Hematopoietic multipotent progenitor cell treated with erythropoietin and hydrocortisone succinate and interleukin-3 and kit ligand, for 4 days (in vitro differentiated cells): Measurements from ENCODE around the gene NPIPB4.
"Not testable (repeated sequence)": the region's sequence is repeated elsewhere in the genome, so short reads cannot be mapped to it uniquely, and the experiment has no call there.

Experiments
- DNase-seq: peaks from one replicate; pipeline ENCODE4 v3.0.0-alpha.2; 2015

NPIPB4 gene

DNA sequence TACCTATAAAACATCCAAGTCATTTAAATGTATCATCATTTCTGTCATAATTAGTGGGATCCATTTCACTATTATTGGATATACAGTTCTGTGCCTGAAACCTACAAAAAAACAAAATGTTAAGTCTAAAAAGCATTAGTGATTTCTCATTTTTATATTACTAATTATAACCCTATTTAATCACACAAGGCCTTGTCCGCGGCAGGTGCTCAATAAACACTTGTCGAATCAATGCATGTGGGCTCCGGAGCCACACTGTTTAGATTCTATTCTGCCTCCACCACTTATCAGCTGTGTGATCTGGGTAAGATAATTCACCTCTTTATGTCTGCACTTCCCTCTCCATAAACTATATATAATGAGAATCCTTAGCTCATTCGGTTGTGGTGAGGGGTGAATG lies at the start of gene NPIPB4:
Gene NPIPB4 (minus strand): TSS at position 101 of the 400 bp plus-strand sequence. CDS start 378 bp downstream, outside the sequence.
- DNase-seq = not testable (repeated sequence)

DNA sequence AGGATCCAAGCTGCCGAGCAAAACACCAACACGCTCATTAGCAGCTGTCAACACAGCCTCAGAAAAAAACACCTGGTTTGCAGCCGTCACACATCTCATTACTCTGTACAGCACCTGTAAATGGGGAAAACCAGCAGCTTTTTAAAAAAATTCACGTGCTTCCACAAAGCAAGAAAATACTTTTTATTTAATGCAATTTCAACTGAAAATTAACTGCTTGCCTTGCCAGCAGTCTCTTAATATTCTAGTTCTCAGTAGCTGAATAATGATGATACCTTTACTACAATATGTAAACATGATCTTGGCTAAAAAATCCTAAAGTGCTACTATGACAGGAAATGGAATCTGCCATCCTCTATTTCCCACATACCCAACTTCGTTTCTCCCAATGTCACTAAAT lies 41.4 kb upstream of the NPIPB4 start:
- DNase-seq = not testable (repeated sequence)

DNA sequence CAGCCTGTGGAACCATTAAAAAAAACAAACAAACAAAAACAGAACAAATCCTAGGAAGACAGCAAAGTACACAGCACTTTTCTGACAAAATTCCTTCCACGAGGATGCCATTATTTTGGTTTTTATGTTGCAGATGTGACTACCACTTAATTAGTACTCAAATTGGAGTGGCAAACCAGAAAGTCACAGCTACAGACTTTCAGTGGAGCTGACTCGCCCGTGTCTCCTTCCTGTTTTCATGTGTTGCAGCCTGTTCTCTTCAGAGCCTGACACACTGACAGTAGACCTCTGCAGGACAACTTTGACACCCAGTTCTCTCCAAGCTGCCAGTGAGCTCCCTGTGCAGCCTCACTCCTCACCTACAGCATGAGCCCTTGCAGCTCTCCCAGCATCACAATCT lies 24.4 kb upstream of the NPIPB4 start:
- peak; percentile 0 for DNase-seq

DNA sequence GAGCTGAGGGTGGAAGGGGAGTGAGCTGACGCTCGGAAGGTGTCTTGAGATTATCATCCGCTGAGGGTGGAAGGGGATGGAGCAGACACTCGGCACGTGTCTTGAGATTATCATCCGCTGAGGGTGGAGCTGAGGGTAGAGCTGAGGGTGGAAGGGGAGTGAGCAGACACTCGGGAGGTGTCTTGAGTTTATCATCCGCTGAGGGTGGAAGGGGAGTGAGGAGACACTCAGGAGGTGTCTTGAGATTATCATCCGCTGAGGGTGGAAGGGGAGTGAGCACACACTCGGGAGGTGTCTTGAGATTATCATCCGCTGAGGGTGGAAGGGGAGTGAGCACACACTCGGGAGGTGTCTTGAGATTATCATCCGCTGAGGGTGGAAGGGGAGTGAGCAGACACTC lies 20.4 kb downstream of the NPIPB4 start:
- DNase-seq = not testable (repeated sequence)

DNA sequence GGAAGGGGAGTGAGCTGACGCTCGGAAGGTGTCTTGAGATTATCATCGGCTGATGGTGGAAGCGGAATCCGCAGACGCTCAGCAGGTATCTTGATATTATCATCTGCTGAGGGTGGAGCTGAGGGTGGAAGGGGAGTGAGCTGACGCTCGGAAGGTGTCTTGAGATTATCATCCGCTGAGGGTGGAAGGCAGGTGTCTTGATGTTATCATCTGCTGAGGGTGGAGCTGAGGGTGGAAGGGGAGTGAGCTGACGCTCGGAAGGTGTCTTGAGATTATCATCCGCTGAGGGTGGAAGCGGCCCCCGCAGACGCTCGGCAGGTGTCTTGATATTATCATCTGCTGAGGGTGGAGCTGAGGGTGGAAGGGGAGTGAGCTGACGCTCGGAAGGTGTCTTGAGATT lies 21.2 kb downstream of the NPIPB4 start:
- DNase-seq = not testable (repeated sequence)

DNA sequence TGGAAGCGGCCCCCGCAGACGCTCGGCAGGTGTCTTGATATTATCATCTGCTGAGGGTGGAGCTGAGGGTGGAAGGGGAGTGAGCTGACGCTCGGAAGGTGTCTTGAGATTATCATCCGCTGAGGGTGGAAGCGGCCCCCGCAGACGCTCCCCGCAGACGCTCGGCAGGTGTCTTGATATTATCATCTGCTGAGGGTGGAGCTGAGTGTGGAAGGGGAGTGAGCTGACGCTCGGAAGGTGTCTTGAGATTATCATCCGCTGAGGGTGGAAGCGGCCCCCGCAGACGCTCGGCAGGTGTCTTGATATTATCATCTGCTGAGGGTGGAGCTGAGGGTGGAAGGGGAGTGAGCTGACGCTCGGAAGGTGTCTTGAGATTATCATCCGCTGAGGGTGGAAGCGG lies 21.8 kb downstream of the NPIPB4 start:
- not testable (repeated sequence) for DNase-seq

DNA sequence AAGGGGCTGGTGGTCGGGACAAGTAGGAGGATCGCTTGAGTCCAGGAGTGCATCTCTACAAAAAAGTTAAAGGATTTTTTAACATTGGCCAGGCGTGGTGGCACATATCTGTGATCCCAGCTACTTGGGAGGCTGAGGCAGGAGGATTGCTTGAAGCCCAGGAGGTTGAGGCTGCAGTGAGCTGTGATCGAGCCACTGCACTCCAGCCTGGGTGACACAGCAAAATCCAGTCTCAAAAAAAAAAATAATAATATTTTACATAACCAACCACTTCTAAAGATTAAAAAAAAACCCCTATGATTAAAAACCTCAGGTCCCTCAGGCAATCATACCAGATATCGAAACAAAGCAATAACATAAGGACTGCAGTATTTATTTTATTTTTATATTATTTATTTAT lies 23.3 kb downstream of the NPIPB4 start:
- DNase-seq = not testable (repeated sequence)

DNA sequence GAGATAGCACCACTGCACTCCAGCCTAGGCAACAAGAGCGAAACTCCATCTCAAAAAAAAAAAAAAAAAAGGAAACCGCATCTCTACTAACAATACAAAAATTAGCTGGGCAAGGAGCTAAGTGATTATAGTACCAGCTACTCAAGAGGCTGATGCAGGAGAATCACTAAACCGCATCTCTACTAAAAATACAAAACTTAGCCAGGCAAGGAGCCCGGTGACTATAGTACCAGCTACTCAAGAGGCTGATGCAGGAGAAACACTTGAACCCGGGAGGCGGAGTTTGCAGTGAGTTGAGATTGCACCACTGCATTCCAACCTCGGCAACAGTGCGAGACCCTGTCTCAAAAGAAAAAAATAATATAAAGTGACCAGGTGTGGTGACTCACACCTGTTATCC lies 27.6 kb downstream of the NPIPB4 start:
- DNase-seq = not testable (repeated sequence)

DNA sequence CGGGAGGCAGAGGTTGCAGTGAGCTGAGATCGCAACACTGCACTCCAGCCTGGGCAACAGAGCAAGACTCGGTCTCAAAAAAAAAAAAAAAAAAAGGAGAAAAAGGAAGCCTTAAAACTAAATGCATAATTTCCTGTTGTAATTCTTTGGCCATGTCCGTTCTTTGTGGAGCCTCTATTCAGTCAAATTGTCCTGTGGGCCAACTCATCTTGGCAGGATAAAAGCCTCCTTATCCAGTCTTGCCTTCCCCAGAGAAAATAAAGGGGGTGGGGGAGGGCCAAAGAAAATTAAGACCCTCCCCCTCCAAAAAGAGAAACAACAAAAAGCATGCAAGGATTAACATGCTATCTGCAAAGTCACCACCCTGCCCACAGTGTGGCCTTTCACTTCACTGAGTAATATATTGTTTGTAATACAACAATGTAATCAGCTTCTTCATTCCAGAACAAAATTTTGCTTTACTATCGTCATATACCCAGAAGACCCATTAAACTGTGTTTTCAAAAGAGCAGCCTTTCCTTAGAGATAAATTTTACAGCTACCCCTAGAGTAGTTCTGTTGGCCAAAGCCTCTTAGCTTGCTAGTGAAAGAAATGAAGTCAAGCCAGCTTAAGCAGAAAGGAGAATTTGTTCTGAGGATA lies 31.4 kb downstream of the NPIPB4 start:
- not testable (repeated sequence) for DNase-seq

DNA sequence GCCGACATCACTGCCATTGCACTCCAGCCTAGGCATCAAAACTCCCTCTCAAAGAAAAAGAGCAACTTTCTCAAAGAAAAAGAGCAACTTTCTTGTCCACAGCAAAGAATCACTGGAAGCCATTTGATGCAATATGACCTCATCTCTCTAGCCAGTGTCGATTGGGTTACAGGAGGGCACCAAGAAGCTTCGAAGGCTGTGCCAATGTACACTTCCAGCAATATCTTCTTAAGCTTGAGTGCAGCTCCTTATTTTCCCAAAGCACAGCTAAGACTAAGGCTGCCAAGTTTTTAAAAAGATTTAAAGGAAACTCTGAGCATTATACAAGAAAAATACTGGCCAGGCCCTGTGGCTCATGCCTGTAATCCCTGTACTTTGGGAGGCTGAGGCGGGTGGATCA lies 32.0 kb downstream of the NPIPB4 start:
- not testable (repeated sequence) for DNase-seq

DNA sequence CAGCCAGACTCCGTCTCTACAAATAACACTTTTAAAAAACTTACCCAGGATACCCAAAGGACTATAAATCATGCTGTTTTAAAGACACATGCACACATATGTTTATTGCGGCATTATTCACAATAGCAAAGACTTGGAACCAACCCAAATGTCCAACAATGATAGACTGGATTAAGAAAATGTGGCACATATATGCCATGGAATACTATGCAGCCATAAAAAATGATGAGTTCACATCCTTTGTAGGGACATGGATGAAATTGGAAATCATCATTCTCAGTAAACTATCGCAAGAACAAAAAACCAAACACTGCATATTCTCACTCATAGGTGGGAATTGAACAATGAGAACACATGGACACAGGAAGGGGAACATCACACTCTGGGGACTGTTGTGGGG lies 34.3 kb downstream of the NPIPB4 start:
- DNase-seq = not testable (repeated sequence)

DNA sequence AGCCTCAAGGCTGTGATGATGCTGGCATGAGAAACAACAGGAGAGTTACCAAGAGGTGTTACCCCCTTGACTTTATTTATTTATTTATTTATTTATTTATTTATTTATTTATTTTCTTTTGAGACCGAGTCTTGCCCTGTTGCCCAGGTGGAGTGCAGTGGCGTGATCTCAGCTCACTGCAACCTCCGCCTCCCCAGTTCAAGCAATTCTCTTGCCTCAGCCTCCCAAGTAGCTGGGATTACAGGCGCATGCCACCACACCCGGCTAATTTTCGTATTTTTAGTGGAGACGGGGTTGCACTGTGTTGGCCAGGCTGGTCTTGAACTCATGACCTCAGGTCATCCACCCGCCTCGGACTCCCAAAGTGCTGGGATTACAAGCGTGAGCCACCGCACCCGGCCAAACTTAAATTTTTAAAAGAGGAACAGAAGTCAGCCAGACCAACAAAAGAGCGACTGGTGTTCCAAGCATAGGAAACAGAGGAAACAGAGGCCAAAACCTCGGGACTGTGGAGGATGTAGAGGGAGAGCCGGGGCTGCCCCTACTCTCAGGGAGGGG lies 36.6 kb downstream of the NPIPB4 start:
- DNase-seq = not testable (repeated sequence)

DNA sequence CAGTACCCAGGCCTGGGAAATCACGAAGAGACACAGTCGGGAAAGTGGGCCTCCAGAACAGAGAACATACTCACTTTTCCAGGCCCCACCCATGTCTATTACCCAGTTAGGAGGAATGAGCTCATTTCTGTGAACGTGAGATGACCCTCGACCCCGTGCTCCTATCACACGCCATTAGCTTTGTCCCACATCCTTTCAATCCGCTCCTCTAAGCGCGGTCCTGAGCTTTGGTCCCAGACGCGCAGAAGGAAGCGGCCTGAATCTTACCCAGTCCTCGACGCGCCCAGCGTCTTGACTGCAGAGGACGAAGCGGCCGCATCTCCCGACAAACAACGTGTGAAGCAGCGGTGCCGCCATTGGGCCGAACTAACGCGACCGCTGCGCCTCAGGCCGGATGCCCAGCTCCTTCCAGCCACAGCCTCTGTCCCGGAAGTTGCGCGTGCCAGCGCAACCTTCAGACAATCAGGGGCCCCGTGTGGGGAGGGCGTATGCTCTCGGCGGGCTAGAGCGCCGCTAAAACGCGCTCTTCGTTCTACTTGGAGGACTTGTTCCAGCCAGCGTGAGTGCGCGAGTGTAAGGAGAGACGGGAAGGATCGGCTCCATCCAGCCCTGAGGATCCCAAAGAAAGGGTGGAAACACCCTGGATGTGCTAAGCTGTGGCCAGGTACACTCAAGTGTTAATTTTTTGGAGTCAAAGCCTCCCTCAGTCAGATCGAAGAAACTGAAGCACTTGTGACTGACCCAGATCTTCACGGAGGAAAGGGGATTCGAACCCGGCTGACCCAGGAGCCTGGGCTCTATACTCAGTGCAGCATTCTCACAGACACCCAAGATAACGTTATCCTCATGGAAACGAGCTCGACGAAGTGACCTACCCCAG lies 37.3 kb downstream of the NPIPB4 start:
- peak; percentile 93 for DNase-seq

DNA sequence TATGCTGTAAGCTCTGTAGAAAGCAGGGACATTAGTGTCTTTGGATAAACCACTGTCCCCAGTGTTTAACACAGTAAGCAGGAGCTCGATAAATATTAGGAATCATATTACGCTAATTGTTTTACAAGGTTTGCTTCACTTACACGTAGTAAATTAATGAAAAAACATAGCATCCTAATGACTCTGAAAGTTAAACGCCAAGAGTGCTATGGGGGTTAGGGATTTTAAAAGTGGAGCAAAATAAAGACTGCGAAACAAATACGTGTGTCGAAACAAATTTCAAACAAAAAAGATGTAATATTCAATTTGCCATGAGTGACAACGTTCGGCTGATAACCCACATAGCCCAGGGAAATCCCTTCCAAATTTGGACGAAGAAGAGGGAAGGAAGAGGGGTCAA lies 37.9 kb downstream of the NPIPB4 start:
- DNase-seq = not testable (repeated sequence)

DNA sequence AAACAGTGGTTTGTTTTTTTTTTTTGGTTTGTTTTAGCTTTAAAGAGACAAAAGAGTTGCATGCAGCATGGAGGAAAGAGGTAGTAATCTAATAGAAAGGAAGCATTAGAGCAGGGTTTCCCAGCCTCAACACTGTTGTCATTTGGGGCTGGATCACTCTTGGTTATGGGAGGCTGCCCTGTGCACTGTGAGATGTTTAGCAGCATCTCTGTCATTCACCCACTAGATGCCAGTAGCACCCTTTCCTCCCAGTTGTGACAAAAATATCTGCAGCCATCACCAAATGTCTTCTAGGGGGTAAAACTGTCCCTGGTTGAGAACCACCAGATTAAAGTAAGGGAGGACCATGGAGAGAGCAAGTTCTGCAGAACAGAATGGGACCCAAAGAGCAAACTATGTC lies 40.5 kb downstream of the NPIPB4 start:
- DNase-seq = not testable (repeated sequence)

DNA sequence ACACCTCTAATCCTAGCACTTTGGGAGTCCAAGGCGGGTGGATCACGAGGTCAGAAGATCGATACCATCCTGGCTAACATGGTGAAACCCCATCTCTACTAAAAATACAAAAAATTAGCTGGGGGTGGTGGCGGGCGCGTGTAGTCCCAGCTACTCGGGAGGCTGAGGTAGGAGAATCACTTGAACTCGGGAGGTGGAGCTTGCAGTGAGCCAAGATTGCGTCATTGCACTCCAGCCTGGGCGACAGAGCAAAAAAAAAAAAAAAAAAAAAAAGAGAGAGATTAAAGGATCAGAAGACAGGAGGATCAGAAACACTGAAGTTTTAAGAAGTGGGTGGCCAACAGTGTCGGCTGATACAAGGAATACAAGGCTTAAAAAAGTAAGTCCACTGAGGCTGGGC lies 41.9 kb downstream of the NPIPB4 start:
- DNase-seq = not testable (repeated sequence)

DNA sequence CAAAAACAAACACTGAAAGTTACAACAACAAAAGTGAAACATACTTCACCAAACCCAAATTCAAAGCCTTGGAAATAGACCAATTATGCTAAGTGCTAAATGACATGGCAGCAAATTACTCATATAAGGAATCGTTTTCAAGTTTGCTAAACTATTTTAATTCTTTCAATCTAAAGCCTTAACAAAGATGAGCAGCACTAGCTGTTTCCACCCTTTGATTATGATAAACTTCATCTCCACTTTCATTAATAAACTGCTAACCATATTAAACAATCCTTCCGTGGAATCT lies 55.2 kb downstream of the NPIPB4 start:
- DNase-seq = not testable (repeated sequence)

DNA sequence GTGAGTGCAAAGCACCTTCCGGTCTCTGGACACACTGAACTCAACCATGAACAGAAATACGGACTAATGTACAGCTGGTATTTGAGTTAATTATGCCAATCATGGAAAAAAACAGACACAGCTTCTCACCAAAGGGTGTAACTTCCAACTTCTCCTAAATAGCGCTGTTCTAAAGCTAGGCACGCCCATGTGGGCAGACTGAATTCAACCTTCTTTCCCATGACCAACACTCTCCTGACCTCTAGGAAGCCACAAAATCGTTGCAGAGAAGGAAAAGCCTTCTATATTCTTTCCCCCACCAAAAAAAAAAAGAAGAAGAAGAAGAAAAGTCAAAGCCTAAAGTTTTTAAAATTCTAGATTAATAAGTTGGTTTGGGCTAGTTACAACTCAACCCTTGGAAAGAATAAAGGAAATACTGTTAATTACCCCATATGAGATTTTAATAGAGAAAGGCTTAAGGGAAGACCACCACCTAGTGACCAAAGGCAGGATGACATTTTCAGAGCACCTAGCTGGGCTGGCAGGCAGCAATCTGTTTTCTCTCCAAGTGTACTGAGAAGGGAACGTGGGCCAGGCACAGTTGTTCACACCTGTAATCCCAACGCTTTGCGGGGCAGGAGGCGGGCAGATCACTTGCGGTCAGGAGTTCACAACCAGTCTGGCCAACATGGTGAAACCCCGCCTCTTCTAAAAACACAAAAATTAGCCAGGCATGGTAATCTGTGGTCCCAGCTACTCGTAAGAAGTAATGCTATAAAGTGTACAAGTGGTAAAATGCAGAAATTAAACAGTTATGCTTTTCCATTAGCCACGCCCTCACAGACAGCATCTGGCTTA lies 55.8 kb downstream of the NPIPB4 start:
- DNase-seq = peak; percentile 69

DNA sequence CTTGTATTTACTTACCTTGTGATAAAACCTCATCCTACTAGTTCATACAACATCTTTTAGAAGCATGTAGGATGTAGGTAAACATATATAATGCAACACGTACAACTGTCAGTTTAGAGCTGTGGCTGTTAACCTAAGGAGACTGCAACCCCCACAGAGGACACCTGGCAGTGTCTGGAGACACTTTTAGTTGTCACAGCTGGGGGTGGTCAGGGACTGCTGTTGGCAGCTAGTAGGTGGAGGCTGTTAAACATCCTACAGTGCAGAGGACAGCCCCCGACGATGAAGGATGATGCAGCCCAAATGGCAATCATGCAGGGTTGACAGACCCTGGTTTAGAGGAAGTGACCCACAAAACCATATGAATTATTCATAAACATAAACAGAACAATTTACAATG lies 59.0 kb downstream of the NPIPB4 start:
- DNase-seq = not testable (repeated sequence)

DNA sequence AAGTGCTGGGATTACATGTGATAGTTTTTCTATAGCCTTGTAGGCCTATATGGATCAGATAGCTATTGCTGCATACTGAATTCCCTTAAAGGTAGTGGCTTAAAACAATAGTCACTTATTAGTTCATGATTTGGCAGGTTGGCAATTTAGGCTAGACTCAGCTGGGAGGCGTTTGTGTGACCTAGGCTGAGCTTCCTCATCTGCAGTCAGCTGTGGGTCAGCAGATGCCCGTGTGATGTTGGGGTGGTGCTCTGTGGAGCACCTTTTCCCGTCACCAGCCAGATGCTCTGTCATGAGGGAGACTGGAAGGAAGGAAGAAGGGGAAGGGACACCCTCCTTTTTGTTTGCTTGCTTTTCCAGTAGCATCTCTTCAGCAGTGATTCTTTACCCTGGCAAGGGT lies 64.2 kb downstream of the NPIPB4 start:
- DNase-seq = not testable (repeated sequence)

DNA sequence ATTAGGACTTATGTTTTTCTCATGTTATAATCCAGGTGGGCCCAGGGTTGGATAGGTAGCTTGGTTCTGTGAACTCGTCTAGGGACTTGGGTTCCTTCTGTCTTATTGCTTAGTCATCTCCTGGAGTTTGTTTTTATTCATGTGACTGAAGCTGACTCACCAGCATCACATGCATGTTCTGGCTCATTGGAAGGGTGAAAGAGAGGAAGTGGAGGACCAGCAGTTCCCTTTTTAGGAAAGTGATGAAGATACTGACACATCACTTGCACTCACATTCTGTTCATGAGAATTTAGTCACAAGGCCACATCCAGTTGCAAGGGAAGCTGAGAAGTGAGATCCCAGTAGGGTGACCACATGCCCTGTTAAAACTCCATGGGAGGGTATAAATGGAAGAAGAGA lies 67.0 kb downstream of the NPIPB4 start:
- DNase-seq = not testable (repeated sequence)
